ENCODE data around the gene ATP7B.
"Not testable (repeated sequence)": the region's sequence is repeated elsewhere in the genome, so short reads cannot be mapped to it uniquely, and the experiment has no call there.

The ATP7B gene

DNA sequence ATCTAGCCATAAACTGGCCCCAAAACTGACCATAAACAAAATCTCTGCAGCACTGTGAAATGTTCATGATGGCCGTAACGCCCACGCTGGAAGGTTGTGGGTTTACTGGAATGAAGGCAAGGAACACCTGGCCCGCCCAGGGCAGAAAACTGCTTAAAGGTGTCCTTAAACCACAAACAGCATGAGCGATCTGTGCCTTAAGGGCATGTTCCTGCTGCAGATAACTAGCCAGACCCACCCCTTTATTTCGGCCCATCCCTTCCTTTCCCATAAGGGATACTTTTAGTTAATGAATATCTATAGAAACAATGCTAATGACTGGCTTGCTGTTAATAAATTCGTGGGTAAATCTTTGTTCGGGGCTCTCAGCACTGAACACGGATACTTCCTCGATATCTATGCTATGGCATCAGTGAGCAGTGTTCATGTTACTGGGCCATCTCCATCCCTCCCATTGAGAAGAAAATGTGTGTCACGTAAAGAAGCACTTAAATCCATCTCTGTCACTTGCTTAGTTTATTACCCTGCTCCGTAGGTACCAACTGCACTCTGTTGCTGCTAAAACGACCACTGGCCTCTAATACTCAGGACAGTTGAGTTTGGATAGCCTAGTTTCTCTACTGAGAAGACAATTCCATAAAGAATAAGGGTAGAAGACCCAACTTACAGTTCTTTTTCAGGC, 5.3 kb downstream of the ATP7B start:
- DNase-seq, result no peak

DNA sequence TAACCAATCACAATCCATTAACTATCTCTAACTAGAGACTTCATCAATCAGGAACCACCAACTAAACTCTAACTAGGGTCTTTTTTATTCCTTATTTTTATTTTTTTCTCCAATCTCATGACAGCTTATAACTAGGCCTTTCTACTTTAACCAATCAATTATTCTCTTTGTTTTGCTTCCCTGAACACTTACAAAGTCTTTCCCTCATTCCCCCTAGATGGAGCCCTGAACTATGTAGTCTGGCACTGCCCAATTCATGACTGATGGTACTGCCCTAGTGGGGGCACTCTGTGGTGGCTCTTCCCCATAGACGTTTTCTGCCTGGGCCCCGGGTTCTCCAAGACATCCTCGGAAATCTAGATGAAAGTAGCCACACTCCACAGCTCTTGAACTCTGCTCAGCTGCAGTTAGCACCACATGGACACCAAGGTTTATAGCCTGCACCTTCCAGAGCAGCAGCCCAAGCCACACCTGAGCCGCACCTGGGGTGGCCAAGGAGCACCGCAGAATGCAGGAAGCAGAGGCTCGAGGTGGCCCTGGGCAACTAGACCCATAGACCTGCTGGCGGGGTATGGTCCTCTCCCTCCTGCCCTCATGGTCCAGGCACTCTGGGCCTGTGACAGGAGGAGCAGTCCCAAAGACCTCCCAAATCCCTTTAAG, 6.6 kb downstream of the ATP7B start:
- no peak for DNase-seq

DNA sequence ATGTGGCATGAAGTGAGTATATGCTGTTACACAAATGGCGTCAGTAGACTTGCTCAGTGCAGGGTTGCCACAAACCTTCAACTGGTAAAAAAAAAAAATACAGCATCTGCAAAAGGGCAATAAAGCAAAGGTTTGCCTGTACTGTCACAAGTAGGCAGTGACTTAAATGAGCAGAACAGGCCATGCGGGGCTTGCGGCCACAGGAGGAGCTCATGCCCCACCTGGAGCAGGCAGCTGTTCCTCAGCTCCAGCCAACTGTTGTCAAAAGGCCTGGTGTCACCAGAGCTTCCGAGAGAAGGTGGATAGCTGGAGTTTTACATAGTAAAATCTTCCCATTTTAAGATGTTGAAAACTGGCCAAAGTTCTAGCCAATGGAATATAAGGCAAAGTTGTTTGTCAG, 7.7 kb downstream of the ATP7B start:
- DNase-seq, result no peak

DNA sequence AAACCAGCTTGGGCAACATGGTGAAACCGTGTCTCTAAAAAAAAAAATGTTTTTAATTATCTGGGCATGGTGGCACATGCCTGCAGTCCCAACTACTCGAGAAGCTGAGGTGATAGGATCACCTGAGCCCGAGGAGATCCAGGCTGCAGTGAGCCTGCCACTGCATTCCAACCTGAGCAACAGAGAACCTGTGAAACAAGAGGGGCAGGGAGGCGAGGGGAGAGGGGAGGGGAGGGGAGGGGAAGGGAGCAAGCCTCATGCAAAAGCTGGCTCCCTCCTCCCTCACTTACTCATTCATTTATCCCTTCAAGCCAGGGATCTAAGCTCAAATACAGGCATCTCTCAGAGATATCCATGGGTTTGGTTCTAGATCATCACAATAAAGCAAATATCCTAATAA, 8.9 kb downstream of the ATP7B start:
- DNase-seq, result no peak

DNA sequence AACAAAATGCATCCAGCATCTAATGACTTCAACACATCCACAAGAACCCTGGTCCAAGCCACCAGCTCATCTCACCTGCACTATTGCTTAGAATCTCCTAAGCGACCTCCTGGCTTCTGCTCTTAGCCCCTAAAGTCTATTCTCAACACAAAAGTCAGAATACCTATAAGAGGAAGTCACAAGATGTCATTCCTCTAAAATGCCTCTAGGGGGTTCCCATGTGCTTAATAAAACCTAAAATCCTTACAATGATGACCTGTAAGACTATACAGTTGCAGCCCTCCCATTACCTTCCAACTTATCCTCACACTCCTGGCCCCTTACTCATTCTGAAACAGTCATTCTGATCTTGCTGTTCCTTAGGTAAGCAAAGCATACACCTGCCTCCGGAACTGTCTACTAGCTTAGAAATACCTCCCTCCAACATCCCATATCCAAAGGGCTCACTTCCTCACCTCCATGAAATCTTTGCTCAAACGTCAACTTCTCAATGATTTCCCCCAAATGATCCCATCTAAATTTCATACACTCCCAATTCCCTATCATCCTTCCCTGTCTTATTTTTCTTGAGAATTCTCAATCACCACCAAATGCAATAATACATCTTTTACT, 10.0 kb downstream of the ATP7B start:
- peak; percentile 27 for DNase-seq

DNA sequence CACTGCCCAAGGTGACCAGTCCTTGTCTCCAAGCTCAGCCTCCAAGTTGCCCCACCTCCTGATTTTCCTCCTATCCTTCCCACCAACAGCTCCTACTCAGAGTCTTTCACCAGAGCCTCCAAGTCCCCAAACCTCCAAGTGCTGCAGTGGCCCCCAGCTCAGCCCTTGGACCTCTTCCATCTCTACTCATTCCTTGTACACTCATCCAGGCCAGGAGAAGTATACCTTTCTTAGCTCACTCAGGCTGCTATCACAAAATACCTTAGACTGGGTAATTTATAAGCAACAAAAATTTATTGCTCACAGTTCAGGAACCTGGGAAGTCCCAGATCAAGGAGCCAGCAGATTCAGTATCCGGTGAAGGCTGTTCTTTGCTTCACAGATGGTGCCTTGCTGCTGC, 11.3 kb downstream of the ATP7B start:
- no peak for DNase-seq

DNA sequence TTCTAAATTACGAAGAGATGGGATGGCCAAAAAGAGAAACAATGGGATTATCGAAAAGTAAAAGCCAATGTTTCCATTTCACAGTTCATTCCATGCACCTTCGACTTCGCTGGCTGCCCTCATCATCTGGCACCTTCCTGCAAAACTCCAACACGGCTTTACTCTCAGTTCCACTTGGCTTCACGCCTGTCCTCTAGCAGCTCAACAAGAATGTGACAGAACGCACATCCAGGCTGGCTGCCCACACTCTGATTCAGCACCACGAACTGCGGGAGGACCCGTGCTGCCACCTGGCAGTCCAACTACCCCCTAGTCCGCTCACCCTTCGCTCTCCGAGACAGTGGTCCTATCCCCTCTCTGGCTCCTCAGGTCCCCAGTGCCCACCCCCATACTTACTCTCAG, 11.7 kb downstream of the ATP7B start:
- DNase-seq, result no peak

DNA sequence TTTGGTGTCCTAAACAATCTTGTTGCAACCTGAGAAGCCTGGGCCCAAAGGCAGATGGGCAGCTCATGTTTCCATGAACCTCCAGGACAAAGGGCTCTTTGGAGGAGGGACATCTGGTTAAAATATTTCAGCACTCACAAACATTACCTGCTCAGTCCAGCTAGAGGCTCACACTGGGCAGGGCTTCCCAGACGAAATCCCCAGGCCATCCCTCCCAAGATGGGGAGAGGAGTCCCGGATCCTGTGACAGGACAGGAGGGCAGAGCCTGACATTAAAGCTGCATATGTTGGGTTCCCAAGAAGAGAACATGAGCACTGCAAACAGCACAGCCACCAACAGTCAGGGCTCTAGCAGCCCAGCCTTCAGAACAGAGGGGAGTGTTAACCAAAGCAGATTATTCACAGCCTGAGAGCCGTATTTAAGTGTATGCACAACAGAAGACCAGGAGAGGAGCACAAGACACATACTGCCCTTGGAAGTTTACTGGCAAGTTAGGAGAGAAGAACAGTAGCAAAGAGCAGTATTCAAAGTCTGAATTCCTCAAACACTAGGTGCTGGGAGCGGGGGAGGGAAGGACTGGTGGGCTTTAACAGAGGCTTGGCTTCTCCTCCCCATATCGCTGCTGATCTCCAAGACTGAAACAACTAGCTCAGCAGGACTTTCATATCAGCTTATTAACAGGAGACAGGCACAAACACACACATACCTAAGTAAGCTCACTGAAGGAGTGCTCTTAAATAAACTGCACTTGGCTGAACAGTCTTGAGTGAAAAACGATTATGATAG, 12.3 kb downstream of the ATP7B start:
- DNase-seq, result no peak

DNA sequence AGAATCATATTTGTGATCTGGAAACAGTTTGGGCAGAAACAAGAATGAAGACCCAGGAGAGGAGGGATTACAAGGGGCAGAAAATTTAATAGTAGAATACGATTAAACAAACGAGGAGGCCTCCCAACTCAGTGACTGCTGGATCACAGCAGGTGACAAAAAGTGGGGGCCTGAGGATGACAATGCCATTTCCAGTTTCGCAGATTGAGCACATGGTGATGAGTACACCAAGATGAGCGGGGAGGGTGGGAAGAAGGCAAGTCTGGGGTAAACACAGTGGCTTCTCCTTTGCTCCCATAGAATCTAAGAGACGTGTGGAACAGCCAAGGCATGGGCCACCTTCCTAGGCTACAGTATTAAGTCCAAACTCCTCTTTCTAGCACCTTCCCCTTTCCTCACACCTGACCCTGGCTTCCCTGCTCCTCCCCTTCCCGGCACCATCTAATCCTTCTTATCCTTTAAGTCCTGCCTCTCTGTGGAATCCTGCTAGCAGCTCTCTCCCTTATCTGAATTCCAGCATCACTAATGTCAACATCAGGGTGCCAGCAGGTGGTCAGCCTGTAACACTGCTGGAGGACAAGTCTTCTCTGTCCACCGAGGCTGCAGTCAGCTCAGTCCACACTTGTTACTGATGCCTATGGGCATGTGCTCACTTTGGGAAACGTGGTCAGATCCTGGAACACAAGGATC, 13.5 kb downstream of the ATP7B start:
- no peak for DNase-seq

DNA sequence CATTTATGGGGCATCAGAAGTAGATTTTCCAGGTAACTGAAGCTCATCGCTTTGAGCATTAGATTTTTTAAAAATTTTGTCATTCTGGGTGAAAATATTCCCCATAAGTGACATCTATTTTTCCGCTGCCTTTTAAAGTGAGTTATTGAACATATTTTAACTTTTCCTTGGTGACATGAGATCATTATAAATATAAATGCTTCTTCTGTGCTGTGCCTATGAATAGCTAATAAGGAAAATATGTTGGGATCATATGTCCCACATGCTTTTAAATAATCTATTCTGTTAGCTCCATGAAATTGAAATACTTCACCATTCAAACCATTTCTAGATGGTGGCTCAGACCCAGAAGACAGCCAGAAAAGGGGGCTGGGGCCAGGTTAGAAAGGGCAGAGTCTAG, 14.1 kb downstream of the ATP7B start:
- DNase-seq, result no peak

DNA sequence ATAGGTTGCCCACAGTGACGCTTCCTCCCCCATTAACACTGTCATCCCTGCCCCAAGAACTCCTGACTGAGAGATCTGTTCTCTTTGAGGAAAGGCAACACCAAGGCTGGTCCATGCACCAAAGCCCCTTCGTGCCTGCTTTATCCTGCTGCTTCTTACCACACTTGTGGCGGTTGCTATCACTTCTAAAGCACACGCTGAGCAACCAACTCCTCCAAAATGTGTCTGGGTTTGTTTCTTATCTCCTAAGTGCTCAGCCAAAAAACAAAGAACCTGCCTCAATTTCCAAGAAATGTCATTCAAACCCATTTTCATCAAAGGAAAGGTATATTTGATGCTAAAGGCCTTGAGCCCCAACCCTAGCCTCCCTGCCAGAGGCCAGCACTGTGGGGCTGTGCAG, 14.6 kb downstream of the ATP7B start:
- DNase-seq, result no peak

DNA sequence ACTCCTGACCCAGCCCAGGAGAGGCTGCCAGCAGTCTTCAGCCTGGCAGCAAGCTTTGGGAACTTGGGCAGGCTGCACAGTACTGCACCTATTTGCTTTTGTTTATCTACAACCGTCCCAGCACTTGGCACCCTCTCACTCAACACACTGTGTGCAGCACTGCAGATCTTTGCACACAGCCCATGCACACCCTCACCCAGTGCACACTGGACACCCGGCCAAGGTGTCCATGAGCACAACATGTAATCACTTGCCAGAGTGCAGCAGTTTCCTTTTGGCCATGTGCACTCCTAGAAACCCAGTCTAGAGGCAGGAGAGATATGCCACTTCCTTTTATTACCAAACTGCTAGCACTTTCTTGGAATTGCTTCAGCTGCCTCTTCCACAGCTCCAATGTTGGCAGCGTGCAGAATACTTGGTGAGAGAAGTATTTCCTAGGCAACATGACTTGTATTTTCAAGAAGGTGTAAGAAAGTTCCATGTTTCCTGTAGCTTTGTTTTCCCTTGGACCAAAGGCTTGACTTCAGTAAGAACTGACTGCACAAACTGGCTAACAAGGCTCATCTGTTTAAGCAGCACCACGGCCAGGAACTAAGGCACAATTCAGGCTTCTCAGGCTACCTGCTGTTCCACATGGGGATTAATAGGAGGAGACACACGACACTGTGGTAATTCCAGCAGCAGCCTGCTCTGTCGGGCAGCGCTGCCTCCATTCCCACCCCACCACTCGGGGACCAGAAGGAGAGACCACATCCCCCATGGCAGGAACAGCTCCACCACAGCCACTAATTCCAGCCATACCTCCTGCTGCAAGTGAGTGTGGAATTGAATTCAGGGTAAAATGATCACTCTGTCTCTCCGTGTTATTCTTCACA, 15.3 kb downstream of the ATP7B start:
- DNase-seq, result no peak

DNA sequence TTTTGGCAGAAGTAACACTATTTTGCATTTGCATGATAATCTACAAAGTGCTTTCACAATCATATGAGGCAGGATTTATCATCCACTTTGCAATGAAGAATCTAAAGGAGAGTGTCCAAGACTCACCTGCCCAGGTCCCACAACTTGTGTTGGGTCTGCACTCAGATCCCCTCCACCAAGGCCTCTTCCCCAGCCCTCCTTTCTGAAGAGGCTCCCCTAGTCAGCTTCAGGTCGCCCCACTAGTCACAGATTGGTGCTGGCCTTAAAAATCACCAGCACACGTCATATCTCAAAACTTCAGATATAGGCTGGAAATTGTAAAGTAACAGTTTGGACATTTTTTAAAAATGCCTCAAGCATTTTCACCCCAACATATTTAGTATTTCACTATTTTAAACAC, 17.5 kb downstream of the ATP7B start:
- no peak for DNase-seq

DNA sequence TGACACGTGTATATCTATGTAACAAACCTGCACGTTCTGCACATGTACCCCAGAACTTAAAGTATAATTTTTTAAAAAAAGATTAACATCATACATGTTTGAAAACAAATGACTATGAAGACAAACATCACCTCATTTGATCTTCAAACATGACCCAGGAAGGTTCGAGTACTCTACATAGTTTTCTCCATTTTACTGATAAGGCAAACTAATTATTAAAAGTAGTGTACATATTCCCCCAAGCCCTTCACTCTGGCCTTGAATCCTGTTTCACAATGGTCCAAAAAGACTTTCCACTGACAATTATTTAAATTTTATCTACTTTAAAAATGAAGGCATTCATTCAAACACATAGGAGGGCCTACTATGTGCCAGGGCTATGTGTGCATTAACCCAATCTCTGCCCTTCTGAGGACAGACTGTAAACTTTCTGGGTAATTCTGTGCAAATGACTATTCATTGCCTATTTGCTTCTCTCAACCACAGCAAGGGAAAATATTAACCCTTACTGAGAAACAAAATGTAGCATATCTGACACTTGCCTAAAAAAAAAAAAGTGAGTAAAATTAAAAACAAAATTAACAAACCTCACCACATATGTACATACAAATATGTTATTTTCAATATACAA, 22.1 kb downstream of the ATP7B start:
- no peak for DNase-seq

DNA sequence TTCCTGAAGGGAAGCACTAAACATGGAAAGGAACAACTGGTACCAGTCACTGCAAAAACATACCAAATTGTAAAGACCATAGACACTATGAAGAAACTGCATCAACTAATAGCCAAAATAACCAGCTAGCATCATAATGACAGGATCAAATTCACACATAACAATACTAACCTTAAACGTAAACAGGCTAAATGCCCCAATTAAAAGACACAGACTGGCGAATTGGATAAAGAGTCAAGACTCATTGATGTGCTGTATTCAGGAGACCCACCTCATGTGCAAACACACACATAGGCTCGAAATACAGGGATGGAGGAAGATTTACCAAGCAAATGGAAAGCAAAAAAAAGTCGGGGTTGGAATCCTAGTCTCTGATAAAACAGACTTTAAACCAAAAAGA, 26.3 kb downstream of the ATP7B start:
- DNase-seq, result not testable (repeated sequence)

DNA sequence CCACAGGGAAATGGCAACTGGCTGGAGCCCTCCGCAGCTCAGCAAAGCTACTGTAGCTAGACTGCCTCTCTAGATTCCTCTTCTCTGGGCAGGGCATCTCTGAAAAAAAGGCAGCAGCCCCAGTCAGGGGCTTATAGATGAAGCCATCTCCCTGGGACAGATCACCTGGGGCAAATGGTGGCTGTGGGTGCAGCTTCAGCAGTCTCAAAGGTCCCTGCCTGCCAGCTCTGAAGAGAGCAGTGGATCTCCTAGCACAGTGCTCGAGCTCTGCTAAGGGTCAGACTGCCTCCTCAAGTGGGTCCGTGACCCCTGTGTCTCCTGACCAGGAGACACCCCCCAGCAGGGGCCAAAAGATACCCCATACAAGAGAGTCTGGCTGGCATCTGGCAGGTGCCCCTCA, 28.0 kb downstream of the ATP7B start:
- not testable (repeated sequence) for DNase-seq

DNA sequence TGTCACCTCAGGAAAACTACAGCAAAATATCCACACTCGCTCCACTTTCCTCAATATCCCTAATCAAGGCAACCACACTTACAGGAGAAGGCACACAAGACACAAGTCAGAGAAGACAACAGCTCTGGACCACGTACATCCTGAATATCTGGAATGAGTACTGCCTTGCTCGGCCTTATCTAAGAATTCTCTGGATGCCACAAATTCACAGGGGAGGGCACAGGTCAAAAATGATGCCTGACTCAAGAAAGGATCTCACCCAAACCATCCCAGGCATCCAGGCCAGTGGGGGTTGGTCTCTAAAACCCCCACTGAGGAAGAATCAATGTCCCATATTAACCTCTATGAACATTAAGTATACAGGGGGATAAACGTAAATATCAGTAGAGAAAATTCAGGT, 29.9 kb downstream of the ATP7B start:
- DNase-seq, result no peak

DNA sequence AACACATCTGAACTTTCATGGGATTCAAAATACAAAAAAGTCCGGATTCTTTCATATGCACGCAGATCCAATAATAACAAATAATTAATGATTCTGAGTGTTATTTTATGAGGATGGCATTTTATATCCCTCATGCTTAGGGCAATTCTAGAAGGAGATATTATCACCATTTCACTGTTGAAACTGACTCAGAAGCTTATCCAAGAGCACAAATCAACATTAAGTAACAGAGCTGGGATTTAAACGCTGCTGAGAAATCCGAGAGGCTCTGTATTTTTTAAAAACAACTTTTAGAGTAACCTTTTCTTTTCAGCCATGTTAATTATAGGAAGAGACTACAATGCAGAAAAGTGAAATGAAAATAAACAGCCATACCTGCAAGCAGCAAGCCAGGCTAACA, 30.3 kb downstream of the ATP7B start:
- no peak for DNase-seq

DNA sequence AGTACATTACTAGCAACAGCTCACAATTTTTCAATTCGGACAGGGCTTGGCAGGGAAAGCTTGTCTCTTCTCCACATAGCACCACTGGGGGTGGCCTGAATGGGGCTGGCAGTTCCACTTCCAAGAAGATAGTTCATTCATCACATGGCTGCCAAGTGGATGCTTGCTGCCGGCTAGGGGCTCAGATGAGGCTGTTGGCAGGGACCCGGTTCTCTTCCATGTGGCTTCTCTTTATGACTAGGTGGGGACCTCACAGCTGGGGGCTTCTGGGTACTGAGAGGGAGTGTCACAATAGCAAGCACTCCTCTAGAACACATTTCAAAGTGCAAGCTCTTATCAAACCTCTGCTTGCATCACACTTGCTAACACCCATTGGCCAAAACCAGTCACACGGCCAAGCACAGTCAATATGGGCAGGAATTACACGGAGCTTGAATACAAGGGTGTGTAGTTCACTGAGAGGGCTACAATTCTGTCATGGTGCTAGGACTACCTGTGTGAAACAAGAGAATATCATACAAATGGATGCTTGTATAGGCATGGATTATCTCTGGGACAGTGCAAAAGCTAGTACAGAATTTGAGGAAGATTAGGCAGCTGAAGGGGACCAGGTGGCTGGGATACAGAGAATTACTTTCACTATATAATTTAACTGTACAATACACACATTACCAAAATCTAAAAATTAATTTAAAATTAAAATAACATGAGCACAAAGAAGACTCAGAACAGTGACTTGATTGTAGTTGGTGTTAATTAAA, 32.3 kb downstream of the ATP7B start:
- no peak for DNase-seq

DNA sequence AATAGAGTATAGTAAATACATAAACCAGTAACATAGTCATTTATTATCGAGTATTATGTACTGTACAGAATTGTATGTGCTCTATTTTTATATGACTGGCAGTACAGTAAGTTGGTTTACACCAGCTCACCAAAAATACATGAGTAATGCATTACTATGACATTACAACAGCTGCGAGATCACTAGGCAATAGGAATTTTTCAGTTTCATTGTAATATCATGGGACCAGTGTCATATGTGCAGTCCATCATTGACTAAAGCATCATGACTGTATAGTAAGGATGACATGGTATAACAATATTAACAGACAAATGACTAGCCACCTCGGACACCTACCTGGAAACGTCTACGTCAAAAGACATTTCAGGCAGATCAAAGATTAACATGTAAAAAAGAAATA, 33.6 kb downstream of the ATP7B start:
- DNase-seq, result no peak

DNA sequence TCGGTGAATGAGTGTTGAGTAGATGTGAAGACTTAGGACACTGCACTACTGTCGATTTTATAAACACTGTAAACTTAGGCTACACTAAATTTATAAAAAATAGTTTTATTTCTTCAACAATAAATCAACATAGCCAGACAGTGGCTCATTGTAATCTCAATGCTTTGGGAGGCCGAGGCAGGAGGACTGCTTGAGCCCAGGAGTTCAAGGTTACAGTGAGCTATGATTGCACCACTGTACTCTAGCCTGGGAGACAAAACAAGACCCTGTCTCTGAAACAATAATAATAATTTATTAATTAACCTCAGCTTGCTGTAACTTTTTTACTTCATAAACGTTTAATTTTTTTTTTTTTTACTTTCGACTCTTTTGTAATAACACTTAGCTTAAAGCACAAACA, 34.4 kb downstream of the ATP7B start:
- no peak for DNase-seq
